Heart left ventricle (tissue), 13 donors: ENCODE measurements around the gene RIN3.

Source experiments
- POLR2A ChIP-seq, 2 donors: fragments of 450-650 bp; IDR thresholded peaks; one replicate each; pipeline ENCODE4 v1.6.1; 2017; ENCODE audit warnings: antibody characterized with exemption in 2 of 2, mild to moderate bottlenecking in 2 of 2, moderate library complexity in 2 of 2
- TF ChIP-seq, protein P1 (sequence below), 12 donors: fragments of 200-600 bp; sonication (generic) in 4 of 12; IDR thresholded peaks; one replicate each; pipeline versions ENCODE4 v1.5.0 to v1.8.0; 2018 to 2022; ENCODE audit warnings: antibody characterized with exemption in 12 of 12, mild to moderate bottlenecking in 5 of 12
- donor health status: ischemic (EF 13 %, LVEDD 7.1; RV severe dilation, severe dysfunction).
- donor health status: DM: no; HTN: yes; CAD: no.
- donor health status: DM: no; HTN: no; CAD: no.
- donor health status: ischemic (EF 25% LVEDD 6.9; RV normal size, moderate dysfunction).
- donor health status: ischemic (EF 25% LVEDD 5.7; RV mildly dilated, moderate dysfunction).
- donor health status: ischemic (EF 35%, LVEDD 5.7; RV mildly dilated, moderate dysfunction).
- donor health status: nonischemic (EF 11% LVEDD 7.7; RV severe dilation, severe dysfunction).
- donor health status: DM: yes; HTN: yes; CAD: no.
- donor health status: PGD.
- donor health status: ischemic (EF 29% LVEDD 5.4; RV normal size, mild dysfunction).
- donor health status: nonischemic (EF 23%, LVEDD 6.1; RV moderate dilation, normal function).

DNA sequence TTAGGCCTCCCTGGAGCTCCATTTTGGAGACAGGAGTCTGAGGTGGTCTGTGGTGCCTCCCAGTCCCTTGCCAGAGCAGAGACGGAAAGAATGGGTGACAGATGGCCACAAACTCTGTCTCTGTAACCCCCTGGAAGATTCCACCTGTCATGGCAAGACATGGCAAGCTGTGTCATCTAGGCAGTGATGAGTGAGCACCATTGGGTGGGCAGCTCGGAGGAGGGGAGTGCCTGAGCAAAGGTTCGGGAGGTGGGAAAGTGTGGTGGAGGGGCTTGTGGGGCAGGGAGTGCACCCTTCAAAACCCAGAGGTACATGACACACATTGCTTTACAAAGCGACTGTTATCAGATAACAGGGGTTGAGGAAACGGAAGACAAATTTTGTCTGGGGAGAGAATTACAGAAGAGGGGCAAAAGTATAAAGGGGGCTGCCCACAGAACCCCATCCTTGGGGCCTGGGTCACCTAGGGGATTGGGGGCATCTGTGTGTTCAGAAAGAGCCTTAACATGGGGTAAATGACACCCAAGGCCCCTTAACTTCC lies 3.5 kb downstream of the RIN3 start:
- no peak for TF ChIP-seq POLR2A (IDR thresholded peaks at IDR 0.05)
- TF ChIP-seq, protein P1, sequence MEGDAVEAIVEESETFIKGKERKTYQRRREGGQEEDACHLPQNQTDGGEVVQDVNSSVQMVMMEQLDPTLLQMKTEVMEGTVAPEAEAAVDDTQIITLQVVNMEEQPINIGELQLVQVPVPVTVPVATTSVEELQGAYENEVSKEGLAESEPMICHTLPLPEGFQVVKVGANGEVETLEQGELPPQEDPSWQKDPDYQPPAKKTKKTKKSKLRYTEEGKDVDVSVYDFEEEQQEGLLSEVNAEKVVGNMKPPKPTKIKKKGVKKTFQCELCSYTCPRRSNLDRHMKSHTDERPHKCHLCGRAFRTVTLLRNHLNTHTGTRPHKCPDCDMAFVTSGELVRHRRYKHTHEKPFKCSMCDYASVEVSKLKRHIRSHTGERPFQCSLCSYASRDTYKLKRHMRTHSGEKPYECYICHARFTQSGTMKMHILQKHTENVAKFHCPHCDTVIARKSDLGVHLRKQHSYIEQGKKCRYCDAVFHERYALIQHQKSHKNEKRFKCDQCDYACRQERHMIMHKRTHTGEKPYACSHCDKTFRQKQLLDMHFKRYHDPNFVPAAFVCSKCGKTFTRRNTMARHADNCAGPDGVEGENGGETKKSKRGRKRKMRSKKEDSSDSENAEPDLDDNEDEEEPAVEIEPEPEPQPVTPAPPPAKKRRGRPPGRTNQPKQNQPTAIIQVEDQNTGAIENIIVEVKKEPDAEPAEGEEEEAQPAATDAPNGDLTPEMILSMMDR (IDR thresholded peaks at IDR 0.05), result no peak
